ENCODE results near the gene RNF25.

Gene RNF25

GRCh38 chr2:218717262-218717661, 45.5 kb upstream of the RNF25 start:
- CTCF ChIA-PET: interaction anchor here (0.6 to 0.8 kb wide), 2 partner anchors 58 to 130 kb away, joined by 3 to 6 read pairs; partner anchors contain the start of genes BCS1L and ZNF142
- H3K27ac ChIP-seq: peak overlapping the region; percentile 55; the same call in 1 of the 2 replicates
- no peak for TF ChIP-seq CTCF (conservative IDR thresholded peaks at IDR 0.05; ENCODE audit: low read depth)
- POLR2A ChIA-PET (ENCODE audit: low non-redundant PET): no interaction called here
- peak; percentile 69 for DNase-seq (ENCODE audit: low spot score)

- no peak for DNase-seq (ENCODE audit: low spot score)
- ChIA-PET POLR2A (ENCODE audit: low non-redundant PET) (no interaction called here), CTCF (interaction anchor here (0.7 kb wide), 1 partner anchor 9 kb away, joined by 4 read pairs; no protein-coding TSS in a partner anchor)
- H3K27ac ChIP-seq: no peak overlapping the region; the same call in 1 of the 2 replicates
- no peak for TF ChIP-seq CTCF (conservative IDR thresholded peaks at IDR 0.05; ENCODE audit: low read depth)
Observed at GRCh38 chr2:218716070-218716469, 44.3 kb upstream of the RNF25 start.

GRCh38 chr2:218713922-218714321, 42.1 kb upstream of the RNF25 start:
- ChIA-PET CTCF (interaction anchor here (0.9 to 1.1 kb wide), 2 partner anchors 68 to 134 kb away, joined by 5 read pairs; partner anchors contain the start of gene CYP27A1), POLR2A (ENCODE audit: low non-redundant PET) (no interaction called here)
- H3K27ac ChIP-seq: no peak overlapping the region
- no peak for TF ChIP-seq CTCF (conservative IDR thresholded peaks at IDR 0.05; ENCODE audit: low read depth)
- no peak for DNase-seq (ENCODE audit: low spot score)

- ChIA-PET CTCF (interaction anchor here (0.6 to 1.1 kb wide), 8 partner anchors 16 to 269 kb away, joined by 3 to 7 read pairs (median 4); no protein-coding TSS in a partner anchor), POLR2A (ENCODE audit: low non-redundant PET) (no interaction called here)
- no peak for DNase-seq (ENCODE audit: low spot score)
- TF ChIP-seq CTCF (conservative IDR thresholded peaks at IDR 0.05; ENCODE audit: low read depth): no peak
- peak overlapping the region; percentile 85 for H3K27ac ChIP-seq
Observed at GRCh38 chr2:218711550-218711929, 39.7 kb upstream of the RNF25 start.

GRCh38 chr2:218710687-218711549, 39.1 kb upstream of the RNF25 start, which contains the start of gene TTLL4:
Gene TTLL4 (plus strand): TSS chr2:218710835. CDS start chr2:218737677, 26,842 bp downstream.
- H3K27ac ChIP-seq: peak within 1 kb of the TSS; percentile 85
- peak; percentile 92 for TF ChIP-seq CTCF (conservative IDR thresholded peaks at IDR 0.05; ENCODE audit: low read depth)
- ChIA-PET POLR2A (ENCODE audit: low non-redundant PET) (interaction anchor here (0.5 kb wide), 1 partner anchor 26 kb away, joined by 3 read pairs; no protein-coding TSS in a partner anchor), CTCF (interaction anchor here (0.5 to 1.5 kb wide), 20 partner anchors 11 to 384 kb away, joined by 3 to 9 read pairs (median 4); partner anchors contain the start of genes BCS1L and ZNF142)
- peak; percentile 99 for DNase-seq (ENCODE audit: low spot score)

- H3K27ac ChIP-seq: peak overlapping the region; percentile 85
- no peak for TF ChIP-seq CTCF (conservative IDR thresholded peaks at IDR 0.05; ENCODE audit: low read depth)
- ChIA-PET CTCF (interaction anchor here (0.5 to 1.5 kb wide), 9 partner anchors 11 to 324 kb away, joined by 3 to 6 read pairs (median 4); partner anchors contain the start of genes BCS1L and ZNF142), POLR2A (ENCODE audit: low non-redundant PET) (interaction anchor here (0.5 to 1.5 kb wide), 2 partner anchors 26 to 50 kb away, joined by 3 read pairs; no protein-coding TSS in a partner anchor)
- no peak for DNase-seq (ENCODE audit: low spot score)
Observed at GRCh38 chr2:218710334-218710686, 38.5 kb upstream of the RNF25 start.
